ENCODE data around the gene GIMAP7. TPM values are rescaled to one million over a fixed set of nuclear protein-coding genes. Genes with fewer than 3 reads are reported as not detected.
A peak's percentile ranks its signal among the peaks of the same experiment; 100 is the strongest.
"Not testable (repeated sequence)": the region's sequence is repeated elsewhere in the genome, so short reads cannot be mapped to it uniquely, and the experiment has no call there.

Gene GIMAP7
- total RNA-seq, 4 donors from 2014 or later, result 15.8 to 22.0 (median 19.9) TPM

- Histone ChIP-seq H3K27ac (replicated peaks in 1 of 4) (peak overlapping the region; percentile 44 to 73 (median 60)), H3K36me3 (no peaks in the 10 kb centered on the region), H3K27me3 (no peaks in the 10 kb centered on the region), H3K4me3 (peak overlapping the region in 3 of 4 donors; percentile 44 to 58 (median 49)), H3K9me3 (no peaks in the 10 kb centered on the region), H3K4me1 (no peaks in the 10 kb centered on the region)
- DNase-seq (ENCODE audit: extremely low spot score), result no peak
- intact Hi-C loops (cut with DNase I), result no loop called here
- 93% methylated on average over 17 of the region's 17 CpGs for WGBS
- no peak for TF ChIP-seq POLR2A (IDR thresholded peaks at IDR 0.05; ENCODE audit: low read depth)
Measured at GRCh38 chr7:150513758-150514157, 914 bp upstream of the GIMAP7 start.

GRCh38 chr7:150515248-150516147 is 826 bp downstream of the GIMAP7 start:
- H3K27me3 ChIP-seq, result no peaks in the 10 kb centered on the region
- H3K9me3 ChIP-seq, result no peaks in the 10 kb centered on the region
- TF ChIP-seq EP300 (IDR thresholded peaks at IDR 0.05) (no peak), CTCF (IDR thresholded peaks at IDR 0.05) (no peak), POLR2A (IDR thresholded peaks at IDR 0.05; ENCODE audit: low read depth) (no peak), POLR2AphosphoS5 (IDR thresholded peaks at IDR 0.05) (no peak)
- no peaks in the 10 kb centered on the region for H3K4me1 ChIP-seq
- intact Hi-C loops (cut with DNase I), result no loop called here
- no peak for DNase-seq (ENCODE audit: extremely low spot score)
- H3K36me3 ChIP-seq, result no peaks in the 10 kb centered on the region
- H3K4me3 ChIP-seq, result peak overlapping the region; percentile 44 to 58 (median 48)
- peak overlapping the region; percentile 44 to 73 (median 60) for H3K27ac ChIP-seq (replicated peaks in 1 of 4)
- 55% methylated on average over 11 of the region's 11 CpGs for WGBS

GRCh38 chr7:150516956-150517745 is 2.5 kb downstream of the GIMAP7 start:
- intact Hi-C loops (cut with DNase I), result no loop called here
- Histone ChIP-seq H3K27ac (replicated peaks in 1 of 4) (peak overlapping the region; percentile 44 to 73 (median 60)), H3K4me1 (no peaks in the 10 kb centered on the region), H3K36me3 (peaks cover 0 to 10% (median 0%) of the 10 kb centered on the region in 4 donors), H3K9me3 (no peaks in the 10 kb centered on the region), H3K4me3 (peak overlapping the region; percentile 44 to 58 (median 48)), H3K27me3 (no peaks in the 10 kb centered on the region)
- TF ChIP-seq POLR2AphosphoS5 (IDR thresholded peaks at IDR 0.05), result peak in 1 of 2 donors; percentile 38
- no peak for TF ChIP-seq CTCF (IDR thresholded peaks at IDR 0.05)
- DNase-seq (ENCODE audit: extremely low spot score), result no peak
- WGBS, result 75% methylated on average over 1 of the region's 1 CpG

GRCh38 chr7:150519310-150519709 is 4.6 kb downstream of the GIMAP7 start:
- peaks cover 0 to 10% (median 0%) of the 10 kb centered on the region in 4 donors for H3K36me3 ChIP-seq
- peak overlapping the region; percentile 44 to 58 (median 48) for H3K4me3 ChIP-seq
- WGBS, result 54% methylated on average over 2 of the region's 2 CpGs
- intact Hi-C loops (cut with DNase I), result no loop called here
- DNase-seq (ENCODE audit: extremely low spot score), result no peak
- H3K27ac ChIP-seq (replicated peaks in 1 of 4), result peak overlapping the region; percentile 35 to 62 (median 49)
- no peaks in the 10 kb centered on the region for H3K9me3 ChIP-seq
- H3K4me1 ChIP-seq, result no peaks in the 10 kb centered on the region
- no peaks in the 10 kb centered on the region for H3K27me3 ChIP-seq
- TF ChIP-seq POLR2A (IDR thresholded peaks at IDR 0.05; ENCODE audit: low read depth) (no peak), EP300 (IDR thresholded peaks at IDR 0.05) (no peak), POLR2AphosphoS5 (IDR thresholded peaks at IDR 0.05) (no peak), CTCF (IDR thresholded peaks at IDR 0.05) (no peak)

GRCh38 chr7:150520145-150520544 is 5.5 kb downstream of the GIMAP7 start:
- no peak for DNase-seq (ENCODE audit: extremely low spot score)
- Histone ChIP-seq H3K36me3 (peaks cover 0 to 10% (median 0%) of the 10 kb centered on the region in 4 donors), H3K27me3 (no peaks in the 10 kb centered on the region), H3K4me3 (peak overlapping the region; percentile 34 to 49 (median 46)), H3K4me1 (no peaks in the 10 kb centered on the region), H3K9me3 (peaks cover 0 to 3% (median 0%) of the 10 kb centered on the region in 4 donors), H3K27ac (replicated peaks in 1 of 4) (peak overlapping the region in 3 of 4 donors; percentile 26 to 50 (median 35))
- intact Hi-C loops (cut with DNase I), result no loop called here
- WGBS, result 74% methylated on average over 8 of the region's 8 CpGs
- no peak for TF ChIP-seq CTCF (IDR thresholded peaks at IDR 0.05)
- TF ChIP-seq EP300 (IDR thresholded peaks at IDR 0.05), result no peak
- no peak for TF ChIP-seq POLR2A (IDR thresholded peaks at IDR 0.05; ENCODE audit: low read depth)
- TF ChIP-seq POLR2AphosphoS5 (IDR thresholded peaks at IDR 0.05), result peak in 1 of 2 donors; percentile 32

- peaks cover 0 to 10% (median 0%) of the 10 kb centered on the region in 4 donors for H3K36me3 ChIP-seq
- H3K4me1 ChIP-seq; H3K27me3 ChIP-seq; H3K27ac ChIP-seq (replicated peaks in 1 of 4); intact Hi-C loops (cut with DNase I); H3K9me3 ChIP-seq; DNase-seq (ENCODE audit: extremely low spot score); H3K4me3 ChIP-seq: not testable (repeated sequence)
- 64% methylated on average over 6 of the region's 6 CpGs for WGBS
Measured at GRCh38 chr7:150522931-150523330, 8.3 kb downstream of the GIMAP7 start.
